B cell (primary cell): ENCODE measurements around the gene PTPRG. TPM values are rescaled to one million over a fixed set of nuclear protein-coding genes. Genes with fewer than 3 reads are reported as not detected.

Experiments
- ATAC-seq: fragments of 200-7000 bp; cut with Tn5 transposase; one replicate; pipeline ENCODE4 v1.10.0; 2021; ENCODE audit warnings: low read depth, mild to moderate bottlenecking, moderate number of reproducible peaks, moderate library complexity
- CTCF ChIA-PET: fragments of 350-600 bp; sonication (Branson Sonifier 250); formaldehyde crosslinking; loops from one replicate; lab custom pipeline; 2021; ENCODE audit warnings: antibody characterized with exemption, inconsistent platforms; lab: Charles Lee
- POLR2A ChIA-PET: fragments of 350-600 bp; sonication (Branson Sonifier 250); formaldehyde crosslinking; loops from one replicate; lab custom pipeline; 2021; ENCODE audit warnings: antibody characterized with exemption; lab: Charles Lee
- DNase-seq: peaks from one replicate; pipeline ENCODE4 v3.0.0; 2013
- H2AFZ ChIP-seq: 2 replicates; pipeline ENCODE4 v1.6.1; 2012; ENCODE audit warnings: mild to moderate bottlenecking, low read depth, low read length; ENCODE audit not compliant: insufficient read depth, poor library complexity, severe bottlenecking
- H3K27ac ChIP-seq, 2 donors: 1 replicate in 1 of 2; 2 replicates in 1 of 2; pipeline ENCODE4 v1.5.1; 2012 to 2013; ENCODE audit warnings: low read length in 2 of 2, mild to moderate bottlenecking in 2 of 2, moderate library complexity in 1 of 2
- H3K27me3 ChIP-seq, 4 experiments: fragments of 200-600 bp in 1 of 4; sonication (generic) in 1 of 4; replicated peaks in 1 of 4; 1 replicate in 2 of 4; 2 replicates in 2 of 4; pipeline versions ENCODE4 v1.6.1 to v1.7.0; 2013 to 2016; ENCODE audit warnings: low read length in 3 of 4, mild to moderate bottlenecking in 2 of 4, mixed read lengths in 1 of 4, moderate library complexity in 1 of 4; ENCODE audit not compliant: insufficient read depth in 4 of 4, control insufficient read depth in 3 of 4; ENCODE audit errors: control extremely low read depth in 1 of 4
- H3K36me3 ChIP-seq, 2 experiments: replicated peaks in 1 of 2; 1 replicate in 1 of 2; 2 replicates in 1 of 2; pipeline versions ENCODE4 v1.6.1 to v1.7.1; 2013; ENCODE audit warnings: low read length in 1 of 2; ENCODE audit not compliant: insufficient read depth in 2 of 2, control insufficient read depth in 1 of 2; ENCODE audit errors: control extremely low read depth in 1 of 2, extremely low read depth in 1 of 2
- H3K4me1 ChIP-seq, 2 donors: fragments of 200-600 bp in 1 of 2; sonication (generic) in 1 of 2; 1 replicate in 1 of 2; 2 replicates in 1 of 2; pipeline versions ENCODE4 v1.5.1 to v1.6.1; 2013 to 2017; ENCODE audit warnings: low read length in 2 of 2; ENCODE audit not compliant: control insufficient read depth in 2 of 2, insufficient read depth in 2 of 2
- H3K4me2 ChIP-seq: replicated peaks from 2 replicates; pipeline ENCODE3; 2012; ENCODE audit warnings: mild to moderate bottlenecking, low read depth, low read length; ENCODE audit not compliant: poor library complexity, severe bottlenecking
- H3K4me3 ChIP-seq, 5 experiments: fragments of 200-600 bp in 1 of 5; sonication (generic) in 1 of 5; 1 replicate in 3 of 5; 2 replicates in 2 of 5; pipeline versions ENCODE4 v1.5.1 to v1.7.0; 2011 to 2016; ENCODE audit warnings: low read length in 4 of 5, mild to moderate bottlenecking in 4 of 5, low read depth in 2 of 5, control low read depth in 1 of 5, moderate library complexity in 1 of 5; ENCODE audit not compliant: insufficient read depth in 1 of 5; ENCODE audit errors: control extremely low read depth in 1 of 5, extremely low read depth in 1 of 5
- H3K79me2 ChIP-seq: fragments of 200-600 bp; sonication (generic); one replicate; pipeline ENCODE4 v1.6.0; 2016; ENCODE audit warnings: low read length; ENCODE audit not compliant: control insufficient read depth, insufficient read depth
- H3K9ac ChIP-seq: fragments of 200-600 bp; sonication (generic); 2 replicates; pipeline ENCODE4 v1.6.1; 2017; ENCODE audit warnings: mild to moderate bottlenecking, low read length, moderate library complexity
- H3K9me3 ChIP-seq, 3 donors: one replicate each; pipeline versions ENCODE4 v1.6.1 to v1.7.1; 2013; ENCODE audit warnings: low read length in 2 of 3; ENCODE audit not compliant: control insufficient read depth in 2 of 3, insufficient read depth in 1 of 3; ENCODE audit errors: control extremely low read depth in 1 of 3
- H4K20me1 ChIP-seq: 2 replicates; pipeline ENCODE4 v1.6.0; 2012; ENCODE audit warnings: mild to moderate bottlenecking, low read length; ENCODE audit not compliant: insufficient read depth, control insufficient read depth, poor library complexity, severe bottlenecking
- H3K27ac Mint-ChIP-seq: one replicate; pipeline ENCODE4 v1.8.0; 2021; ENCODE audit warnings: mixed read lengths
- H3K27me3 Mint-ChIP-seq: one replicate; pipeline ENCODE4 v1.8.0; 2021; ENCODE audit warnings: mixed read lengths
- H3K4me1 Mint-ChIP-seq: one replicate; pipeline ENCODE4 v1.8.0; 2021; ENCODE audit warnings: mixed read lengths
- H3K4me3 Mint-ChIP-seq: one replicate; pipeline ENCODE4 v1.8.0; 2021; ENCODE audit warnings: mixed read lengths
- H3K9me3 Mint-ChIP-seq: one replicate; pipeline ENCODE4 v1.8.0; 2022; ENCODE audit warnings: mixed read lengths; ENCODE audit not compliant: insufficient read depth
- CTCF ChIP-seq: fragments of 200-600 bp; IDR thresholded peaks from one replicate; pipeline ENCODE4 v1.8.0; 2022; ENCODE audit warnings: antibody characterized with exemption, mild to moderate bottlenecking
- EZH2 ChIP-seq: IDR thresholded peaks from 2 replicates; pipeline ENCODE4 v1.6.1; 2012; ENCODE audit warnings: borderline replicate concordance, low read depth, mild to moderate bottlenecking, moderate library complexity, low read length; ENCODE audit not compliant: insufficient read depth, poor library complexity, severe bottlenecking
- WGBS: methylation state at CpG from one replicate; pipeline ENCODE4 v1.1.5; 2013; ENCODE audit warnings: missing lambda C conversion rate; ENCODE audit not compliant: insufficient coverage; 5-methylcytosine and 5-hydroxymethylcytosine counted together
- intact Hi-C: fragments of 100-400 bp; cut with micrococcal nuclease; formaldehyde crosslinking; loops from one replicate; pipeline ENCODE4 v1.10.0; 2022
- polyA plus RNA-seq: library from polyadenylated mRNA; depleted of rRNA; stranded (reverse); fragments of >200 nt; gene quantifications from 2 replicates; pipeline ENCODE4 v1.2.3, GENCODE V29; 2012
- total RNA-seq, 2 donors: library from RNA; stranded (reverse); fragments of 120-200 nt in 1 of 2; gene quantifications; 1 replicate in 1 of 2; 2 replicates in 1 of 2; pipeline versions ENCODE4 v1.2.3 to v1.2.4, GENCODE V29; 2013 to 2022

The PTPRG gene
- total and polyA plus RNA-seq, 2 donors (not counting 1 experiment from before 2014, with no cell fraction given), result 0.12 to 1.3 TPM

DNA sequence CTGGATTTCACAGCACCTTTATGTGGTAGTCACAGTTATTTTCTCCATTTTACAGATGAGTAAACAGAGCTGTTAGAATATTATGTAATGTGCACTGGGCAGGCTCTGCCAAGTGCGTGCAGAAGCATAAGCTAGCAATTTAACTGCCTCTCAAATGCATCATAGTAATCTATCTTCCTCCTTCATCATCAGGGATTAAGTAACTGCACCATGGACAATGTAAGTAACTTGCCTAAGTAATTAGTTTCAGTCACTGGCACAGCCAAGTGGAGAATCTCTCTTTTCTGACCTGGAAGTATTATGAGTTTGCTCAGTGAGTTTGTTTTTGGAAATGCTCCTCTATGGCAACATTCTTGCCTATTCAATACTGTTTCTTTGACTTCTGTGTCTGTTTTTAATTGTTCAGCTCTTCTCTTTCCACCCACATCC lies 260.5 kb downstream of the PTPRG start:
- H3K9me3 Mint-ChIP-seq, result no peaks in the 10 kb centered on the region
- no CpG with 5 or more reads among the region's 1 CpG for WGBS

DNA sequence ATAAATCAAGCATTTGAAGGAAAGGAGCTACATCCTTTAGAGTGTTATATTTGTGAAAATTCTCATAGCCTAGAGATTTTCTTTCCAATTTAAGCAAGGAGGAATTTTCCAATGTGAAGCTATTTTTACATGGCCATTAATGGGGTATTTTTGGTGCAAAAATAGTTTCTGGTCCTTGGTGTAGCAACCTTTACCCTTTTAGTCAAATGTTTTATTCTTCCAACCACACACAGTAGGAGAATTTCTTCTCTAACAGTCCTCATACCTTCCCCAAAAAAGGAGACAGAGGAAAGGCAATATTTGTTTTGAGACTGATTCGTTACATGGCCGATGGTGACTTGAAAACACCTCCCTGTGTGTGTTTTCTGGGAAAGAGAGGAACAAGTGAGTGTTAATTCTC lies 261.2 kb downstream of the PTPRG start:
- H3K4me3 Mint-ChIP-seq, result no peak overlapping the region
- ChIA-PET POLR2A (no interaction called here), CTCF (no interaction called here)
- Histone ChIP-seq H3K4me3 (no peak overlapping the region), H3K4me2 (no peak overlapping the region), H3K27me3 (no peaks in the 10 kb centered on the region), H4K20me1 (no peaks in the 10 kb centered on the region), H3K79me2 (no peaks in the 10 kb centered on the region), H3K36me3 (no peaks in the 10 kb centered on the region), H2AFZ (no peak overlapping the region), H3K27ac (no peak overlapping the region), H3K9me3 (peaks cover 0 to 2% (median 0%) of the 10 kb centered on the region in 3 donors), H3K4me1 (no peaks in the 10 kb centered on the region), H3K9ac (no peak overlapping the region)
- no peaks in the 10 kb centered on the region for H3K9me3 Mint-ChIP-seq
- ATAC-seq, result no peak
- no peak overlapping the region for H3K27ac Mint-ChIP-seq
- intact Hi-C loops, result no loop called here
- WGBS, result 100% methylated on average over 1 of the region's 2 CpGs
- TF ChIP-seq EZH2, result no peak
- no peaks in the 10 kb centered on the region for H3K27me3 Mint-ChIP-seq
- H3K4me1 Mint-ChIP-seq, result no peaks in the 10 kb centered on the region
- no peak for DNase-seq

More for the DNA sequence above, 260.5 kb downstream of the PTPRG start:
- Histone ChIP-seq H3K36me3 (no peaks in the 10 kb centered on the region), H3K79me2 (no peaks in the 10 kb centered on the region), H3K27ac (no peak overlapping the region), H3K4me1 (no peaks in the 10 kb centered on the region), H3K4me3 (no peak overlapping the region), H3K27me3 (no peaks in the 10 kb centered on the region), H4K20me1 (no peaks in the 10 kb centered on the region), H2AFZ (no peak overlapping the region), H3K4me2 (no peak overlapping the region), H3K9ac (no peak overlapping the region), H3K9me3 (peaks cover 0 to 2% (median 0%) of the 10 kb centered on the region in 3 donors)
- ChIA-PET POLR2A (no interaction called here), CTCF (no interaction called here)
- H3K27me3 Mint-ChIP-seq, result no peaks in the 10 kb centered on the region
- TF ChIP-seq EZH2 (no peak), CTCF (no peak)
- intact Hi-C loops, result no loop called here
- no peak overlapping the region for H3K4me3 Mint-ChIP-seq
- H3K4me1 Mint-ChIP-seq, result no peaks in the 10 kb centered on the region
- H3K27ac Mint-ChIP-seq, result no peak overlapping the region
- DNase-seq (no peak), ATAC-seq (no peak)
